ENCODE results near the gene CKAP5.

The CKAP5 gene

DNA sequence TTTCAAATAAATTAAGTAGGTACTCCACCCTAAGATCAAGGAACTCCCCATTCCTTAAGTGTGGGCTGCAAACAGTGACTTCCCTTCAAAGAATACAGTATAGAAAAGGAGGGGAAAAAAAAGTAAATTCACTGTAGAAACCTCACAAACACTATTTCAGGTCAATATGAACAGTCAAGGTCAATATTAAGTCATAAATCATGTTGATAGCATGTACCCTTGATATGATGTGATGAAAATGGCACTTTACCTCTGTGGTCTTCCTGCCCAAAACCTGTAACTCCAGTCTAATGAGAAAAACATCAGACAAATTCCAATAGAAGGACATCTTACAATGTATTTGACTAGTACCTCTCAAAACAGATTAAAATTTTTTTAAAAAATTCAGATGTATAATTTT is 8.2 kb downstream of the CKAP5 start:
- Histone ChIP-seq H3K9ac (ENCODE audit: low read length) (no peak overlapping the region), H3K79me2 (ENCODE audit: insufficient read depth, low read length) (peaks cover 96% of the 10 kb centered on the region), H3K4me2 (ENCODE audit: low read depth, low read length, poor library complexity, severe bottlenecking) (no peak overlapping the region), H3K27ac (ENCODE audit: low read depth, low read length) (no peak overlapping the region), H3F3A (ENCODE audit: insufficient read depth) (peaks cover 3% of the 10 kb centered on the region; the same call in 1 of the 2 replicates), H3K27me3 (ENCODE audit: low read length) (no peaks in the 10 kb centered on the region), H4K20me1 (ENCODE audit: low read depth, low read length) (peaks cover 28% of the 10 kb centered on the region; the same call in 1 of the 2 replicates), H2AFZ (ENCODE audit: low read depth, low read length, severe bottlenecking) (no peak overlapping the region), H3K4me3 (ENCODE audit: insufficient read depth, low read length, poor library complexity, severe bottlenecking) (no peak overlapping the region), H3K36me3 (ENCODE audit: low read length) (no peaks in the 10 kb centered on the region), H3K9me3 (ENCODE audit: insufficient read depth, low read length) (no peaks in the 10 kb centered on the region), H3K9me2 (replicated peaks; ENCODE audit: insufficient read depth, low read length) (no peaks in the 10 kb centered on the region)
- TF ChIP-seq EZH2phosphoT487 (conservative IDR thresholded peaks at IDR 0.05; ENCODE audit: low read length), result no peak
- TF ChIP-seq, protein P1, sequence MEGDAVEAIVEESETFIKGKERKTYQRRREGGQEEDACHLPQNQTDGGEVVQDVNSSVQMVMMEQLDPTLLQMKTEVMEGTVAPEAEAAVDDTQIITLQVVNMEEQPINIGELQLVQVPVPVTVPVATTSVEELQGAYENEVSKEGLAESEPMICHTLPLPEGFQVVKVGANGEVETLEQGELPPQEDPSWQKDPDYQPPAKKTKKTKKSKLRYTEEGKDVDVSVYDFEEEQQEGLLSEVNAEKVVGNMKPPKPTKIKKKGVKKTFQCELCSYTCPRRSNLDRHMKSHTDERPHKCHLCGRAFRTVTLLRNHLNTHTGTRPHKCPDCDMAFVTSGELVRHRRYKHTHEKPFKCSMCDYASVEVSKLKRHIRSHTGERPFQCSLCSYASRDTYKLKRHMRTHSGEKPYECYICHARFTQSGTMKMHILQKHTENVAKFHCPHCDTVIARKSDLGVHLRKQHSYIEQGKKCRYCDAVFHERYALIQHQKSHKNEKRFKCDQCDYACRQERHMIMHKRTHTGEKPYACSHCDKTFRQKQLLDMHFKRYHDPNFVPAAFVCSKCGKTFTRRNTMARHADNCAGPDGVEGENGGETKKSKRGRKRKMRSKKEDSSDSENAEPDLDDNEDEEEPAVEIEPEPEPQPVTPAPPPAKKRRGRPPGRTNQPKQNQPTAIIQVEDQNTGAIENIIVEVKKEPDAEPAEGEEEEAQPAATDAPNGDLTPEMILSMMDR (IDR thresholded peaks at IDR 0.05; ENCODE audit: insufficient read depth, low read length, poor library complexity, severe bottlenecking), result no peak

- no peak overlapping the region for H3K27ac ChIP-seq (ENCODE audit: low read depth, low read length)
- no peaks in the 10 kb centered on the region for H3K9me2 ChIP-seq (replicated peaks; ENCODE audit: insufficient read depth, low read length)
- H3F3A ChIP-seq (ENCODE audit: insufficient read depth), result peaks cover 4% of the 10 kb centered on the region; the same call in 1 of the 2 replicates
- peaks cover 96% of the 10 kb centered on the region for H3K79me2 ChIP-seq (ENCODE audit: insufficient read depth, low read length)
- no peak overlapping the region for H2AFZ ChIP-seq (ENCODE audit: low read depth, low read length, severe bottlenecking)
- H3K9ac ChIP-seq (ENCODE audit: low read length), result no peak overlapping the region
- no peaks in the 10 kb centered on the region for H3K27me3 ChIP-seq (ENCODE audit: low read length)
- H3K4me2 ChIP-seq (ENCODE audit: low read depth, low read length, poor library complexity, severe bottlenecking), result no peak overlapping the region
- no peaks in the 10 kb centered on the region for H3K36me3 ChIP-seq (ENCODE audit: low read length)
- no peaks in the 10 kb centered on the region for H3K9me3 ChIP-seq (ENCODE audit: insufficient read depth, low read length)
- H3K4me3 ChIP-seq (ENCODE audit: insufficient read depth, low read length, poor library complexity, severe bottlenecking), result no peak overlapping the region
- TF ChIP-seq, protein P1 (IDR thresholded peaks at IDR 0.05; ENCODE audit: insufficient read depth, low read length, poor library complexity, severe bottlenecking), result no peak
- TF ChIP-seq EZH2phosphoT487 (conservative IDR thresholded peaks at IDR 0.05; ENCODE audit: low read length), result no peak
- H4K20me1 ChIP-seq (ENCODE audit: low read depth, low read length), result peaks cover 34% of the 10 kb centered on the region; the same call in 1 of the 2 replicates
These were observed 9.2 kb downstream of the CKAP5 start for GRCh38 chr11:46836870-46837269.

DNA sequence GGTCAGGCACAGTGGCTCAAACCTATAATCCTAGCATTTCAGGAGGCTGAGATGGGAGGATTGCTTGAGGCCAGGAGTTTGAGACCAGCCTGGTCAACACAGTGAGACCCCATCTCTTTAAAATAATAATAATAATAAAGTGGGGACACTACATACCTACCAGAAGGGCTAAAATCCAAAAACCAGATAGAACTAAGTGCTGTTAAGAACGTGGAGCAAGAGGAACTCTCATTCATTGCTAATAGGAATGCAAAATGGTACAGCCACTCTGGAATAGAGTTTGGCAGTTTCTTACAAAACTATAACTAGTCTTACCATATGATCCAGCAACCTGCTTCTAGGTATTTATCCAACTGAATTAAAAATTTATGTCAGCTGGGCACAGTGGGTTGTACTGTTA is 9.6 kb downstream of the CKAP5 start:
- Histone ChIP-seq H2AFZ (ENCODE audit: low read depth, low read length, severe bottlenecking) (no peak overlapping the region), H3K27me3 (ENCODE audit: low read length) (no peaks in the 10 kb centered on the region), H3K27ac (ENCODE audit: low read depth, low read length) (no peak overlapping the region), H3K4me3 (ENCODE audit: insufficient read depth, low read length, poor library complexity, severe bottlenecking) (no peak overlapping the region), H3K36me3 (ENCODE audit: low read length) (no peaks in the 10 kb centered on the region), H3K9me3 (ENCODE audit: insufficient read depth, low read length) (no peaks in the 10 kb centered on the region), H3K4me2 (ENCODE audit: low read depth, low read length, poor library complexity, severe bottlenecking) (no peak overlapping the region), H3F3A (ENCODE audit: insufficient read depth) (peaks cover 4% of the 10 kb centered on the region; the same call in 1 of the 2 replicates), H3K9me2 (replicated peaks; ENCODE audit: insufficient read depth, low read length) (no peaks in the 10 kb centered on the region), H3K79me2 (ENCODE audit: insufficient read depth, low read length) (peaks cover 96% of the 10 kb centered on the region), H4K20me1 (ENCODE audit: low read depth, low read length) (peaks cover 34% of the 10 kb centered on the region; the same call in 1 of the 2 replicates), H3K9ac (ENCODE audit: low read length) (no peak overlapping the region)
- no peak for TF ChIP-seq EZH2phosphoT487 (conservative IDR thresholded peaks at IDR 0.05; ENCODE audit: low read length)
- TF ChIP-seq, protein P1 (IDR thresholded peaks at IDR 0.05; ENCODE audit: insufficient read depth, low read length, poor library complexity, severe bottlenecking), result no peak

Data from SU-DHL-6 (cell line).